HepG2 (cell line): ENCODE results near the gene USE1. TPM values are rescaled to one million over a fixed set of nuclear protein-coding genes. Genes with fewer than 3 reads are reported as not detected.

Experiments
- ATF5 ChIP-seq: sonication (generic); formaldehyde crosslinking; IDR thresholded peaks from 2 replicates; pipeline ENCODE4 v1.4.0; 2020; ENCODE audit warnings: mild to moderate bottlenecking, low read depth, missing genetic modification reagents
- ATF6 ChIP-seq: sonication (generic); formaldehyde crosslinking; conservative IDR thresholded peaks from 2 replicates; pipeline ENCODE4 v1.4.0; 2020; ENCODE audit warnings: missing genetic modification reagents
- FIP1L1 ChIP-seq: fragments of 200-400 bp; formaldehyde crosslinking; IDR thresholded peaks from 2 replicates; pipeline ENCODE4 v1.6.1; 2018; ENCODE audit warnings: low read depth, mild to moderate bottlenecking, low read length, moderate library complexity, borderline replicate concordance; ENCODE audit not compliant: insufficient read depth
- LBX2 ChIP-seq: sonication (generic); formaldehyde crosslinking; IDR thresholded peaks from 2 replicates; pipeline ENCODE4 v1.5.0; 2020; ENCODE audit warnings: missing genetic modification reagents, mild to moderate bottlenecking, borderline replicate concordance
- LRRFIP1 ChIP-seq: sonication (generic); formaldehyde crosslinking; conservative IDR thresholded peaks from 2 replicates; pipeline ENCODE4 v1.4.0; 2020; ENCODE audit warnings: missing genetic modification reagents
- MEF2D ChIP-seq: sonication (generic); formaldehyde crosslinking; IDR thresholded peaks from 2 replicates; pipeline ENCODE4 v1.5.1; 2020; ENCODE audit warnings: mild to moderate bottlenecking, missing genetic modification reagents
- NPAS2 ChIP-seq: sonication (generic); formaldehyde crosslinking; IDR thresholded peaks from 2 replicates; pipeline ENCODE4 v1.8.0; 2022; ENCODE audit warnings: mild to moderate bottlenecking, missing genetic modification reagents, borderline replicate concordance
- RFX1 ChIP-seq: fragments of 450-650 bp; IDR thresholded peaks from 2 replicates; pipeline ENCODE4 v1.6.1; 2017
- SP2 ChIP-seq: sonication (generic); formaldehyde crosslinking; IDR thresholded peaks from 2 replicates; pipeline ENCODE4 v1.5.1; 2020; ENCODE audit warnings: mild to moderate bottlenecking, missing genetic modification reagents
- ZKSCAN5 ChIP-seq: sonication (generic); formaldehyde crosslinking; IDR thresholded peaks from 2 replicates; pipeline ENCODE4 v1.5.1; 2020; ENCODE audit warnings: mild to moderate bottlenecking, missing genetic modification reagents
- ZNF292 ChIP-seq: sonication (generic); formaldehyde crosslinking; IDR thresholded peaks from 2 replicates; pipeline ENCODE4 v1.8.1; 2022; ENCODE audit warnings: mild to moderate bottlenecking, low read depth, missing genetic modification reagents, borderline replicate concordance
- ZNF44 ChIP-seq: sonication (generic); formaldehyde crosslinking; IDR thresholded peaks from 2 replicates; pipeline ENCODE4 v1.5.1; 2020; ENCODE audit warnings: mild to moderate bottlenecking, missing genetic modification reagents
- ZSCAN21 ChIP-seq: sonication (generic); formaldehyde crosslinking; IDR thresholded peaks from 2 replicates; pipeline ENCODE4 v1.8.0; 2022; ENCODE audit warnings: mild to moderate bottlenecking, missing genetic modification reagents, moderate library complexity, borderline replicate concordance
- polyA plus RNA-seq, 8 experiments: library from polyadenylated mRNA; depleted of rRNA in 3 of 8; stranded (reverse) in 7 of 8; unstranded in 1 of 8; fragments of >200 nt; fragmentation: Illumina TruSeq in 4 of 8; extraction: Trizol in 4 of 8; gene quantifications; 2 replicates each; pipeline versions ENCODE4 v1.2.1 to v1.2.3, GENCODE V29; 2011 to 2016; ENCODE audit warnings: low read depth in 4 of 8, missing spikeins in 1 of 8, mixed read lengths in 1 of 8; ENCODE audit not compliant: insufficient read depth in 1 of 8
- total RNA-seq, 5 experiments: library from RNA; depleted of rRNA; stranded (reverse); fragments of >200 nt; fragmentation: Illumina TruSeq; extraction: Trizol; gene quantifications; 2 replicates each; pipeline ENCODE4 v1.2.3, GENCODE V29; 2016; ENCODE audit warnings: low read depth in 1 of 5
- TF ChIP-seq, protein P1 (sequence below): sonication (generic); formaldehyde crosslinking; IDR thresholded peaks from 2 replicates; pipeline ENCODE4 v1.4.0; 2020; ENCODE audit warnings: missing genetic modification reagents
- TF ChIP-seq, protein P2 (sequence below): sonication (generic); formaldehyde crosslinking; IDR thresholded peaks from 2 replicates; pipeline ENCODE4 v1.4.0; 2020; ENCODE audit warnings: mild to moderate bottlenecking, missing genetic modification reagents

The USE1 gene
- total and polyA plus RNA-seq, 2 of the 13 experiments (the other 11 are each of a cell fraction or from before 2014, with no cell fraction given) = 9.9 to 17.6 TPM

- TF ChIP-seq, protein P1, sequence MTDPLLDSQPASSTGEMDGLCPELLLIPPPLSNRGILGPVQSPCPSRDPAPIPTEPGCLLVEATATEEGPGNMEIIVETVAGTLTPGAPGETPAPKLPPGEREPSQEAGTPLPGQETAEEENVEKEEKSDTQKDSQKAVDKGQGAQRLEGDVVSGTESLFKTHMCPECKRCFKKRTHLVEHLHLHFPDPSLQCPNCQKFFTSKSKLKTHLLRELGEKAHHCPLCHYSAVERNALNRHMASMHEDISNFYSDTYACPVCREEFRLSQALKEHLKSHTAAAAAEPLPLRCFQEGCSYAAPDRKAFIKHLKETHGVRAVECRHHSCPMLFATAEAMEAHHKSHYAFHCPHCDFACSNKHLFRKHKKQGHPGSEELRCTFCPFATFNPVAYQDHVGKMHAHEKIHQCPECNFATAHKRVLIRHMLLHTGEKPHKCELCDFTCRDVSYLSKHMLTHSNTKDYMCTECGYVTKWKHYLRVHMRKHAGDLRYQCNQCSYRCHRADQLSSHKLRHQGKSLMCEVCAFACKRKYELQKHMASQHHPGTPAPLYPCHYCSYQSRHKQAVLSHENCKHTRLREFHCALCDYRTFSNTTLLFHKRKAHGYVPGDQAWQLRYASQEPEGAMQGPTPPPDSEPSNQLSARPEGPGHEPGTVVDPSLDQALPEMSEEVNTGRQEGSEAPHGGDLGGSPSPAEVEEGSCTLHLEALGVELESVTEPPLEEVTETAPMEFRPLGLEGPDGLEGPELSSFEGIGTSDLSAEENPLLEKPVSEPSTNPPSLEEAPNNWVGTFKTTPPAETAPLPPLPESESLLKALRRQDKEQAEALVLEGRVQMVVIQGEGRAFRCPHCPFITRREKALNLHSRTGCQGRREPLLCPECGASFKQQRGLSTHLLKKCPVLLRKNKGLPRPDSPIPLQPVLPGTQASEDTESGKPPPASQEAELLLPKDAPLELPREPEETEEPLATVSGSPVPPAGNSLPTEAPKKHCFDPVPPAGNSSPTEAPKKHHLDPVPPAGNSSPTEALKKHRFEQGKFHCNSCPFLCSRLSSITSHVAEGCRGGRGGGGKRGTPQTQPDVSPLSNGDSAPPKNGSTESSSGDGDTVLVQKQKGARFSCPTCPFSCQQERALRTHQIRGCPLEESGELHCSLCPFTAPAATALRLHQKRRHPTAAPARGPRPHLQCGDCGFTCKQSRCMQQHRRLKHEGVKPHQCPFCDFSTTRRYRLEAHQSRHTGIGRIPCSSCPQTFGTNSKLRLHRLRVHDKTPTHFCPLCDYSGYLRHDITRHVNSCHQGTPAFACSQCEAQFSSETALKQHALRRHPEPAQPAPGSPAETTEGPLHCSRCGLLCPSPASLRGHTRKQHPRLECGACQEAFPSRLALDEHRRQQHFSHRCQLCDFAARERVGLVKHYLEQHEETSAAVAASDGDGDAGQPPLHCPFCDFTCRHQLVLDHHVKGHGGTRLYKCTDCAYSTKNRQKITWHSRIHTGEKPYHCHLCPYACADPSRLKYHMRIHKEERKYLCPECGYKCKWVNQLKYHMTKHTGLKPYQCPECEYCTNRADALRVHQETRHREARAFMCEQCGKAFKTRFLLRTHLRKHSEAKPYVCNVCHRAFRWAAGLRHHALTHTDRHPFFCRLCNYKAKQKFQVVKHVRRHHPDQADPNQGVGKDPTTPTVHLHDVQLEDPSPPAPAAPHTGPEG (CRISPR knock-in tag) = peak; percentile 98
- TF ChIP-seq, protein P2, sequence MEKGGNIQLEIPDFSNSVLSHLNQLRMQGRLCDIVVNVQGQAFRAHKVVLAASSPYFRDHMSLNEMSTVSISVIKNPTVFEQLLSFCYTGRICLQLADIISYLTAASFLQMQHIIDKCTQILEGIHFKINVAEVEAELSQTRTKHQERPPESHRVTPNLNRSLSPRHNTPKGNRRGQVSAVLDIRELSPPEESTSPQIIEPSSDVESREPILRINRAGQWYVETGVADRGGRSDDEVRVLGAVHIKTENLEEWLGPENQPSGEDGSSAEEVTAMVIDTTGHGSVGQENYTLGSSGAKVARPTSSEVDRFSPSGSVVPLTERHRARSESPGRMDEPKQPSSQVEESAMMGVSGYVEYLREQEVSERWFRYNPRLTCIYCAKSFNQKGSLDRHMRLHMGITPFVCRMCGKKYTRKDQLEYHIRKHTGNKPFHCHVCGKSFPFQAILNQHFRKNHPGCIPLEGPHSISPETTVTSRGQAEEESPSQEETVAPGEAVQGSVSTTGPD (CRISPR knock-in tag) = no peak
- TF ChIP-seq LBX2 (CRISPR knock-in tag) (no peak), ZKSCAN5 (no peak), ZNF44 (CRISPR knock-in tag) (no peak), ATF6 (CRISPR knock-in tag) (no peak), RFX1 (no peak), NPAS2 (CRISPR knock-in tag) (no peak), FIP1L1 (no peak), LRRFIP1 (CRISPR knock-in tag) (no peak), ZSCAN21 (CRISPR knock-in tag) (no peak), ATF5 (CRISPR knock-in tag) (no peak), SP2 (CRISPR knock-in tag) (0 out of 2 replicates have a peak, but pooled peaks have one; percentile 20), MEF2D (CRISPR knock-in tag) (peak; percentile 13; the same call in 1 of the 2 replicates), ZNF292 (CRISPR knock-in tag) (peak; percentile 32; the same call in 1 of the 2 replicates)
Observed at GRCh38 chr19:17240062-17240752, 25.1 kb downstream of the USE1 start (continued).
